HG03558 (cell line): ENCODE results near the gene OR4F29.
"Not testable (repeated sequence)": the region's sequence is repeated elsewhere in the genome, so short reads cannot be mapped to it uniquely, and the experiment has no call there.

ENCODE experiments used
- ATAC-seq: cut with Tn5 transposase; IDR thresholded peaks from one replicate; pipeline ENCODE4 v1.9.1; 2021; ENCODE audit warnings: moderate number of reproducible peaks; ENCODE audit not compliant: unreplicated experiment; ENCODE audit errors: extremely low read depth

The OR4F29 gene

GRCh38 chr1:451578-451977 lies at the start of gene OR4F29:
Gene OR4F29, minus strand, starts transcription at chr1:451678. Its CDS starts 0 bp downstream, at chr1:451678.
- not testable (repeated sequence) for ATAC-seq
